Neural cell (in vitro differentiated cells): ENCODE results near the gene ZDHHC1. TPM values are rescaled to one million over a fixed set of nuclear protein-coding genes. Genes with fewer than 3 reads are reported as not detected.

ENCODE experiments used
- H2AFZ ChIP-seq: fragments of 200-600, 300-800 bp; sonication (generic), shearing (Covaris generic); 2 replicates; pipeline ENCODE4 v1.6.0; 2014; ENCODE audit warnings: low read depth, mild to moderate bottlenecking, antibody characterized with exemption, low read length, moderate library complexity
- H3F3A ChIP-seq: fragments of 200-600 bp; shearing (Covaris generic); 2 replicates; pipeline ENCODE4 v1.6.1; 2016; ENCODE audit warnings: mild to moderate bottlenecking, moderate library complexity, mixed read lengths, antibody characterized with exemption, low read length; ENCODE audit not compliant: insufficient read depth, poor library complexity, severe bottlenecking
- H3K27ac ChIP-seq: fragments of 200-600, 300-800 bp; sonication (generic), shearing (Covaris generic); 2 replicates; pipeline ENCODE4 v1.5.1; 2014; ENCODE audit warnings: mild to moderate bottlenecking, low read length, moderate library complexity
- H3K27me3 ChIP-seq: fragments of 300-800, 200-600 bp; sonication (generic), shearing (Covaris generic); 2 replicates; pipeline ENCODE4 v1.6.0; 2014; ENCODE audit warnings: mild to moderate bottlenecking, low read depth, low read length, moderate library complexity; ENCODE audit not compliant: insufficient read depth
- H3K36me3 ChIP-seq: fragments of 300-800, 200-600 bp; sonication (generic), shearing (Covaris generic); 2 replicates; pipeline ENCODE4 v1.5.1; 2014; ENCODE audit warnings: mild to moderate bottlenecking, antibody characterized with exemption, low read length, moderate library complexity; ENCODE audit not compliant: insufficient read depth
- H3K4me2 ChIP-seq: fragments of 300-800, 200-600 bp; sonication (generic), shearing (Covaris generic); 2 replicates; pipeline ENCODE4 v1.6.0; 2014; ENCODE audit warnings: mild to moderate bottlenecking, low read length
- H3K4me3 ChIP-seq: fragments of 300-800, 200-600 bp; sonication (generic), shearing (Covaris generic); 2 replicates; pipeline ENCODE4 v1.5.1; 2014; ENCODE audit warnings: mild to moderate bottlenecking, low read length, moderate library complexity
- H3K79me2 ChIP-seq: fragments of 200-600 bp; shearing (Covaris generic); replicated peaks from 2 replicates; pipeline ENCODE4 v1.6.0; 2014; ENCODE audit warnings: mild to moderate bottlenecking, low read length, moderate library complexity; ENCODE audit not compliant: insufficient read depth
- H3K9ac ChIP-seq: fragments of 300-800, 200-600 bp; sonication (generic), shearing (Covaris generic); 2 replicates; pipeline ENCODE4 v1.6.1; 2016; ENCODE audit warnings: mild to moderate bottlenecking, low read length, mixed read lengths
- H3K9me2 ChIP-seq: fragments of 200-600 bp; shearing (Covaris generic); 2 replicates; pipeline ENCODE4 v1.6.1; 2016; ENCODE audit warnings: mild to moderate bottlenecking, low read length, mixed read lengths; ENCODE audit not compliant: insufficient read depth
- H3K9me3 ChIP-seq: fragments of 200-600, 300-800 bp; sonication (generic), shearing (Covaris generic); 2 replicates; pipeline ENCODE4 v1.6.1; 2016; ENCODE audit warnings: mild to moderate bottlenecking, mixed run types, low read length, moderate library complexity, mixed read lengths
- H4K20me1 ChIP-seq: fragments of 200-600 bp; shearing (Covaris generic); 2 replicates; pipeline ENCODE4 v1.6.1; 2016; ENCODE audit warnings: mild to moderate bottlenecking, mixed run types; ENCODE audit not compliant: insufficient read depth
- EP300 ChIP-seq: fragments of 450-650 bp; conservative IDR thresholded peaks from 2 replicates; pipeline ENCODE4 v1.6.1; 2014; ENCODE audit warnings: antibody characterized with exemption, mild to moderate bottlenecking, moderate library complexity; ENCODE audit not compliant: poor library complexity, severe bottlenecking
- EZH2 ChIP-seq: fragments of 200-600, 300-800 bp; shearing (Covaris generic), sonication (generic); IDR thresholded peaks from 2 replicates; pipeline ENCODE4 v1.6.1; 2014; ENCODE audit warnings: antibody characterized with exemption, low read length, borderline replicate concordance, mild to moderate bottlenecking; ENCODE audit not compliant: insufficient read depth, poor library complexity, severe bottlenecking
- MXI1 ChIP-seq: fragments of 450-650 bp; conservative IDR thresholded peaks from 2 replicates; pipeline ENCODE4 v1.6.1; 2014; ENCODE audit warnings: antibody characterized with exemption, mild to moderate bottlenecking; ENCODE audit not compliant: poor library complexity, severe bottlenecking
- POLR2AphosphoS5 ChIP-seq: IDR thresholded peaks from 2 replicates; pipeline ENCODE4 v1.6.1; 2012
- RAD21 ChIP-seq: fragments of 450-650 bp; conservative IDR thresholded peaks from 2 replicates; pipeline ENCODE4 v1.6.1; 2014; ENCODE audit warnings: antibody characterized with exemption, mild to moderate bottlenecking, moderate library complexity
- SMC3 ChIP-seq: fragments of 450-650 bp; conservative IDR thresholded peaks from 2 replicates; pipeline ENCODE4 v1.6.1; 2014; ENCODE audit warnings: antibody characterized with exemption, mild to moderate bottlenecking, moderate library complexity; ENCODE audit not compliant: poor library complexity
- TAF1 ChIP-seq: IDR thresholded peaks from 2 replicates; pipeline ENCODE4 v1.6.1; 2012; ENCODE audit warnings: low read depth
- polyA plus RNA-seq: library from polyadenylated mRNA; depleted of rRNA; stranded (reverse); fragments of >200 nt; gene quantifications from 2 replicates; pipeline ENCODE4 v1.2.3, GENCODE V29; 2014
- TF ChIP-seq, protein P1 (sequence below): fragments of 450-650 bp; IDR thresholded peaks from 2 replicates; pipeline ENCODE4 v1.5.1; 2014; ENCODE audit warnings: antibody characterized with exemption, mild to moderate bottlenecking, moderate library complexity; ENCODE audit not compliant: poor library complexity, severe bottlenecking
- TF ChIP-seq, protein P2 (sequence below): IDR thresholded peaks from 2 replicates; pipeline ENCODE4 v1.6.1; 2012; ENCODE audit warnings: borderline replicate concordance

The ZDHHC1 gene
- polyA plus RNA-seq, 1 donor from 2014 or later = 1.7 TPM

DNA sequence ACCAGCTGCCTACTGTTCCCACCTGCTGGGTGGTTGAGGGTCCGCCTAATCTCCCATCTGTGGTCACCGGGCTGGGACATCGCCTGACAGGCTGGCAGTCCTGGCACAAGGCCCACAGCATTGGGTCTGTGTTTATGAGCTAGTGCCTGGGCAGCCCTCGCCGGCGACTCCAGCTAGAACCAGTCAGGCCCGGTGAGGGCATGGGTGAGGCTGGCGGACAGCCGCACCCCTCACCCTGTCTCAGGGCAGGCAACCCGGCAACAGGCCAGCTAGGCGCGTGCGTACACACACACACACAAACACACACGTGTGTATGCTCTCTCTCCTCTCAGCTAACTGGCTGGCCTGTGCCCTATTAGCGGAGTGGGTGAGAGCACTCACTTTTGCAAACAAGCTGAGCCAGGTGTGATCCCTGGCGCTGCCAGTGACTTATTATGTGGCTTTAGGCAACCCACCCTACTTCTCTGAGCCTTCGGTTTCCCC, 25.0 kb upstream of the ZDHHC1 start:
- Histone ChIP-seq H3K79me2 (no peaks in the 10 kb centered on the region), H3F3A (no peaks in the 10 kb centered on the region), H3K4me3 (no peak overlapping the region), H4K20me1 (no peaks in the 10 kb centered on the region), H3K9me3 (no peaks in the 10 kb centered on the region), H3K9me2 (no peaks in the 10 kb centered on the region), H3K27me3 (no peaks in the 10 kb centered on the region), H3K27ac (no peak overlapping the region), H3K36me3 (no peaks in the 10 kb centered on the region), H2AFZ (no peak overlapping the region), H3K4me2 (no peak overlapping the region), H3K9ac (no peak overlapping the region)
- no peak for TF ChIP-seq SMC3

DNA sequence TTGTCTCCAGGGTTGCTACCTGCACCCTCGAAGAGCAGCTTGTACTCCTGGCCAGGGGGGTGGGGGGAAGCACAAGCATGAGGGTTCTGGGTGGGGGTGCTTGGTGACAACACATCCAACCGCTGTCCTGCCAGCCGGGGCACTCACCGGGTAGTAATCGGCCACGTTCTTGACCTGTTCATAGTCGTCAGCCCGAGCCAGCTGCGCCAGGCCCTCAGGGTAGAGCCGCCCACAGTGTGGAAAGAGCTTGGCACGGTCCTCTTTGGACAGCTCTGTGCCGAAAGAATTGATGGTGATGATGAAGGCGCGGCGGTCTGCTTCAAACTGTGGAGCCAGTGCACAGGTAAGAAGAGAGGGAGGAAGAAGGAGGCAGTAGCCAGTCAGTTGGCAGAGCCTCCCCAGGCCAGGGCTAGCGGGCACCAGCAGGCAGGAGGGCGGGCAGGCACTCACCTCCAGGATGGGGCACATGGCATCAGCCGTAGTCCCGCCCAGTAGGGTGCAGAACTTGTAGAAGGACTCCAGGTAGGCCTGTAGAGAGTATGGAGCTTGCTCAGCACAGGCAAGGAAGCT, 22.6 kb upstream of the ZDHHC1 start:
- H3K36me3 ChIP-seq = no peaks in the 10 kb centered on the region
- no peaks in the 10 kb centered on the region for H3K9me3 ChIP-seq
- H3K27ac ChIP-seq = no peak overlapping the region
- no peaks in the 10 kb centered on the region for H3F3A ChIP-seq
- H3K9me2 ChIP-seq = no peaks in the 10 kb centered on the region
- TF ChIP-seq TAF1 (no peak), SMC3 (no peak), EP300 (no peak), EZH2 (no peak), RAD21 (no peak), MXI1 (no peak), POLR2AphosphoS5 (no peak)
- TF ChIP-seq, protein P1, sequence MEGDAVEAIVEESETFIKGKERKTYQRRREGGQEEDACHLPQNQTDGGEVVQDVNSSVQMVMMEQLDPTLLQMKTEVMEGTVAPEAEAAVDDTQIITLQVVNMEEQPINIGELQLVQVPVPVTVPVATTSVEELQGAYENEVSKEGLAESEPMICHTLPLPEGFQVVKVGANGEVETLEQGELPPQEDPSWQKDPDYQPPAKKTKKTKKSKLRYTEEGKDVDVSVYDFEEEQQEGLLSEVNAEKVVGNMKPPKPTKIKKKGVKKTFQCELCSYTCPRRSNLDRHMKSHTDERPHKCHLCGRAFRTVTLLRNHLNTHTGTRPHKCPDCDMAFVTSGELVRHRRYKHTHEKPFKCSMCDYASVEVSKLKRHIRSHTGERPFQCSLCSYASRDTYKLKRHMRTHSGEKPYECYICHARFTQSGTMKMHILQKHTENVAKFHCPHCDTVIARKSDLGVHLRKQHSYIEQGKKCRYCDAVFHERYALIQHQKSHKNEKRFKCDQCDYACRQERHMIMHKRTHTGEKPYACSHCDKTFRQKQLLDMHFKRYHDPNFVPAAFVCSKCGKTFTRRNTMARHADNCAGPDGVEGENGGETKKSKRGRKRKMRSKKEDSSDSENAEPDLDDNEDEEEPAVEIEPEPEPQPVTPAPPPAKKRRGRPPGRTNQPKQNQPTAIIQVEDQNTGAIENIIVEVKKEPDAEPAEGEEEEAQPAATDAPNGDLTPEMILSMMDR = no peak
- TF ChIP-seq, protein P2, sequence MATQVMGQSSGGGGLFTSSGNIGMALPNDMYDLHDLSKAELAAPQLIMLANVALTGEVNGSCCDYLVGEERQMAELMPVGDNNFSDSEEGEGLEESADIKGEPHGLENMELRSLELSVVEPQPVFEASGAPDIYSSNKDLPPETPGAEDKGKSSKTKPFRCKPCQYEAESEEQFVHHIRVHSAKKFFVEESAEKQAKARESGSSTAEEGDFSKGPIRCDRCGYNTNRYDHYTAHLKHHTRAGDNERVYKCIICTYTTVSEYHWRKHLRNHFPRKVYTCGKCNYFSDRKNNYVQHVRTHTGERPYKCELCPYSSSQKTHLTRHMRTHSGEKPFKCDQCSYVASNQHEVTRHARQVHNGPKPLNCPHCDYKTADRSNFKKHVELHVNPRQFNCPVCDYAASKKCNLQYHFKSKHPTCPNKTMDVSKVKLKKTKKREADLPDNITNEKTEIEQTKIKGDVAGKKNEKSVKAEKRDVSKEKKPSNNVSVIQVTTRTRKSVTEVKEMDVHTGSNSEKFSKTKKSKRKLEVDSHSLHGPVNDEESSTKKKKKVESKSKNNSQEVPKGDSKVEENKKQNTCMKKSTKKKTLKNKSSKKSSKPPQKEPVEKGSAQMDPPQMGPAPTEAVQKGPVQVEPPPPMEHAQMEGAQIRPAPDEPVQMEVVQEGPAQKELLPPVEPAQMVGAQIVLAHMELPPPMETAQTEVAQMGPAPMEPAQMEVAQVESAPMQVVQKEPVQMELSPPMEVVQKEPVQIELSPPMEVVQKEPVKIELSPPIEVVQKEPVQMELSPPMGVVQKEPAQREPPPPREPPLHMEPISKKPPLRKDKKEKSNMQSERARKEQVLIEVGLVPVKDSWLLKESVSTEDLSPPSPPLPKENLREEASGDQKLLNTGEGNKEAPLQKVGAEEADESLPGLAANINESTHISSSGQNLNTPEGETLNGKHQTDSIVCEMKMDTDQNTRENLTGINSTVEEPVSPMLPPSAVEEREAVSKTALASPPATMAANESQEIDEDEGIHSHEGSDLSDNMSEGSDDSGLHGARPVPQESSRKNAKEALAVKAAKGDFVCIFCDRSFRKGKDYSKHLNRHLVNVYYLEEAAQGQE = no peak
- no peak overlapping the region for H3K9ac ChIP-seq
- H3K79me2 ChIP-seq = no peaks in the 10 kb centered on the region
- no peak overlapping the region for H2AFZ ChIP-seq
- H3K4me3 ChIP-seq = no peak overlapping the region
- no peaks in the 10 kb centered on the region for H4K20me1 ChIP-seq
- H3K27me3 ChIP-seq = no peaks in the 10 kb centered on the region
- no peak overlapping the region for H3K4me2 ChIP-seq
